Peyer's patch (tissue), 4 donors: ENCODE data around the gene CELA1. TPM values are rescaled to one million over a fixed set of nuclear protein-coding genes. Genes with fewer than 3 reads are reported as not detected.

ENCODE experiments used
- DNase-seq, 3 donors: peaks; one replicate each; pipeline ENCODE4 v3.0.0-alpha.2; 2017 to 2019
- H3K27ac ChIP-seq, 4 donors: fragments of 200-600 bp; sonication (generic); one replicate each; pipeline ENCODE4 v1.5.1; 2016 to 2019
- H3K27me3 ChIP-seq, 2 donors: fragments of 200-600 bp; sonication (generic); one replicate each; pipeline ENCODE4 v1.5.1; 2019
- H3K36me3 ChIP-seq, 3 donors: fragments of 200-600 bp; sonication (generic); one replicate each; pipeline ENCODE4 v1.5.1; 2016 to 2019
- H3K4me1 ChIP-seq, 4 donors: fragments of 200-600 bp; sonication (generic); one replicate each; pipeline ENCODE4 v1.5.1; 2016 to 2019
- H3K4me3 ChIP-seq, 4 donors: fragments of 200-600 bp; sonication (generic); 1 replicate in 3 of 4; 2 replicates in 1 of 4; pipeline ENCODE4 v1.5.1; 2016 to 2019; ENCODE audit warnings: mild to moderate bottlenecking in 1 of 4
- H3K9me3 ChIP-seq, 4 donors: fragments of 200-600 bp; sonication (generic); one replicate each; pipeline ENCODE4 v1.5.1; 2016 to 2019; ENCODE audit warnings: mild to moderate bottlenecking in 1 of 4
- CTCF ChIP-seq, 6 experiments: fragments of 450-650 bp in 4 of 6; fragments of 200-600 bp in 2 of 6; sonication (generic) in 1 of 6; IDR thresholded peaks; one replicate each; pipeline ENCODE4 v1.5.1; 2017 to 2019; ENCODE audit warnings: antibody characterized with exemption in 6 of 6, mild to moderate bottlenecking in 3 of 6, moderate library complexity in 1 of 6
- POLR2A ChIP-seq, 2 donors: fragments of 450-650 bp; IDR thresholded peaks; one replicate each; pipeline ENCODE4 v1.5.1; 2017; ENCODE audit warnings: antibody characterized with exemption in 2 of 2, mild to moderate bottlenecking in 2 of 2, moderate library complexity in 2 of 2
- total RNA-seq, 4 donors: library from RNA; depleted of rRNA; stranded (reverse); fragments of >200 nt; gene quantifications; one replicate each; pipeline ENCODE4 v1.1.0, GENCODE V29; 2016

The CELA1 gene
- total RNA-seq, 4 donors from 2014 or later: not detected

DNA sequence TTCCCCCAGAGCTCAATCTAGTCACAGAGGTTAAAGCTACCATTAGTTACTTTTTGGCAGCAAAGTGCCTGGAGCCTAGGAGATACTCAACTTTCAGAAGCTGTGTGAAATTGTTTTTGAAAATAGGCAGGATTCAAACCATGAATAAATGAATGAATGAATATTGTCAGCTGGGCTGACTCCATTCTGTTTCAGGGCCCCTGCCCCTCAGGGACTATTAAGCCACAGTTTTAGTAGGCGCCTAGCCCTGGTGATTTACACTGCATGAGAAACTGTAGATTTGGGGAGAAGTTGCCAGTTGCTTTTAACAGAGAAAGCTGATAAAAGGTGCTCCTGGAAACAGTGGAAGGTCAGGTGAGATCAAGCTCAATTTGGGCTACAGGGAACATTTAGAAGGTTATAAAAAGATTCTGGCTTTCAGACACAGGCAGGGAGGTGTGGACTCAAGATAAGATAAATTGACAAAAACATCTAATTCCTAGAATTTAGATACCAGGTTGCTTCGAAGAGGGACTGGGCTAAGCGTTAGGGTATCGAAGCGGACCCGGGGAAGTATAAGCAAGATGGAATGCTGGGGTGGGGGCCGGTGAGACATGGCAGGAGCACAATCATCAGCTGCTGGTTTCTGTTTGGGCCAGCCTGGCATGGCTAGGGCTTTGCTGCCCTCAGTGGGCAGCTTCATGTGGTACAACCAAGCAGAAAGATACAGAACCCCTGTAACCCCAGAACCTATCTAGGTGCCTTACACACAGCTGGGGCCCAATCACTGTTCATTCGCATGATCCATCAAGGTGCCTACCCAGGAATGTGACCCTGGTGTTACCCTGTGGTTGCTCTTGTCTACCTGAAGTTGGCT is 14.9 kb upstream of the CELA1 start:
- no peaks in the 10 kb centered on the region for H3K27me3 ChIP-seq
- H3K27ac ChIP-seq: no peak overlapping the region
- H3K4me1 ChIP-seq: peaks cover 0 to 4% (median 0%) of the 10 kb centered on the region in 4 donors
- H3K36me3 ChIP-seq: peaks cover 0 to 26% (median 0%) of the 10 kb centered on the region in 3 donors
- no peak overlapping the region for H3K4me3 ChIP-seq
- DNase-seq: no peak
- H3K9me3 ChIP-seq: no peaks in the 10 kb centered on the region
- TF ChIP-seq POLR2A (IDR thresholded peaks at IDR 0.05) (no peak), CTCF (IDR thresholded peaks at IDR 0.05) (no peak)

DNA sequence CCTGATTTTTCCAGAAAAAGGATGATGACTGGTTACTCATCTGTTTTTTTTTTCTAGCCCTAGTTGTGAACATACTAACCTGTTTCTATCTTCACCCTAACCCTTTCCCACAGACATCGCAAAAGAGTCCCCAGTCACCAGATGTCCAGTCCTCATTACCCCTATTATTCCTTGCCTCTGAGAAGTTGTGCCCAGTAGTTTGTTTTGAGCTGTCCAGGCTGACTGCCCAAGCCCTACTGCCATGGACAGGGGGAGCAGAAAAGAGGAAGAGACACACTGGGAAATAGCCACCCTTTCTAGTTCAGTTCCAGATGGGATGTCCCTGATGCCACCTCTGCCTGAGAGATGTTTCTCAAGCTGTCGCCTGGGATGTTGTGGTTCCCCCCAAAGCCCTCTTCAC is 13.8 kb upstream of the CELA1 start:
- DNase-seq: no peak
- Histone ChIP-seq H3K4me3 (no peak overlapping the region), H3K4me1 (peaks cover 0 to 4% (median 0%) of the 10 kb centered on the region in 4 donors), H3K27ac (no peak overlapping the region), H3K27me3 (no peaks in the 10 kb centered on the region), H3K36me3 (peaks cover 0 to 26% (median 0%) of the 10 kb centered on the region in 3 donors), H3K9me3 (no peaks in the 10 kb centered on the region)
- TF ChIP-seq CTCF (IDR thresholded peaks at IDR 0.05): no peak

DNA sequence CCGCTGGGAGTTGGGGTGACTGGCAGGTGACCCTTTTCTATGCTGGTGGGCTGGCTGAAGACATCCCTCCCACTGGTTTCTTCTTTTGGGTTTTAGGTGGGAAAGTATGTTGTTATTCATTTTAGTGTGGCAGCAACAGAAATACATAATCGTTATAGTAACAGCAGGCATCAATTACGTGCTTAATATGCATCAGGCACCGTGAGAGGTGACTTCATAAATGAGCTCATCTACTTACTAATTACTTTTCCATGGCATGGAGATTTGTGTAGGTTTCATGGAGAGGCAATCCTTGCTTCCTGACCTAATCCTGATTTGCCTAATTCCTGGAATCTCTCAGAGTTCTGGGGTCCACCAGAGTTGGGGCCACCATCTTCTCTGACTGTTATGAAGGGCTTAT is 13.4 kb upstream of the CELA1 start:
- Histone ChIP-seq H3K4me1 (peaks cover 0 to 4% (median 0%) of the 10 kb centered on the region in 4 donors), H3K27me3 (no peaks in the 10 kb centered on the region), H3K36me3 (peaks cover 0 to 26% (median 0%) of the 10 kb centered on the region in 3 donors), H3K27ac (no peak overlapping the region), H3K9me3 (no peaks in the 10 kb centered on the region), H3K4me3 (no peak overlapping the region)
- TF ChIP-seq POLR2A (IDR thresholded peaks at IDR 0.05) (no peak), CTCF (IDR thresholded peaks at IDR 0.05) (no peak)
- no peak for DNase-seq

DNA sequence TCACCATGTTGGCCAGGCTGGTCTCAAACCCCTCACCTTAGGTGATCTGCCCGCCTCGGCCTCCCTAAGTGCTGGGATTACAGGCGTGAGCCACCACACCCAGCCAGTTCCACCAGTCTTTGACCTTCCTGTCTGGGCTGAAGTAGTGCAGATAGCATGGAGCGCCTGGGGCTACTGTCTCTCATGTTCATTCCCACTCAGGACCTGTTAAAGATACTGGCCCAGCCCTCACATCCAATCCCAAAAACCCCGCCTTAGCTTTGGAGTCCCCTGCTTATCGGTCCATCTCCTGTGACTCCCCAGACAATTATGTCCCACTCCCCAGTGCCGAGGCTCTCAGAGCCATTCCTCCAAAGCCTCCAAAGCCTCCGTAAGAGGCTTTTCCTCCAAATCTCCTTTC is 12.0 kb upstream of the CELA1 start:
- no peak for TF ChIP-seq CTCF (IDR thresholded peaks at IDR 0.05)
- TF ChIP-seq POLR2A (IDR thresholded peaks at IDR 0.05): no peak
- no peak overlapping the region for H3K4me3 ChIP-seq
- H3K4me1 ChIP-seq: peaks cover 0 to 4% (median 0%) of the 10 kb centered on the region in 4 donors
- peaks cover 0 to 26% (median 0%) of the 10 kb centered on the region in 3 donors for H3K36me3 ChIP-seq
- H3K27ac ChIP-seq: no peak overlapping the region
- H3K27me3 ChIP-seq: no peaks in the 10 kb centered on the region
- no peaks in the 10 kb centered on the region for H3K9me3 ChIP-seq
- no peak for DNase-seq

GRCh38 chr12:51357374-51358047 is 11.0 kb upstream of the CELA1 start:
- Histone ChIP-seq H3K36me3 (peaks cover 0 to 26% (median 0%) of the 10 kb centered on the region in 3 donors), H3K27me3 (no peaks in the 10 kb centered on the region), H3K27ac (no peak overlapping the region), H3K9me3 (no peaks in the 10 kb centered on the region), H3K4me3 (no peak overlapping the region), H3K4me1 (peaks cover 0 to 4% (median 0%) of the 10 kb centered on the region in 4 donors)
- DNase-seq: peak in 2 of 3 donors; percentile 44 to 55
- TF ChIP-seq CTCF (IDR thresholded peaks at IDR 0.05) (no peak), POLR2A (IDR thresholded peaks at IDR 0.05) (no peak)
